ENCODE results near the gene TTBK1. TPM values are rescaled to one million over a fixed set of nuclear protein-coding genes. Genes with fewer than 3 reads are reported as not detected.

The TTBK1 gene
- total and polyA plus RNA-seq, 10 of the 15 experiments (the other 5 are each of a cell fraction or from before 2014, with no cell fraction given) = 0.05 to 0.27 TPM; not detected in 8

- H3K9ac ChIP-seq (ENCODE audit: control insufficient read depth, insufficient read depth, low read length) = no peak overlapping the region
- in situ Hi-C loops (cut with MboI) = no loop called here
- H3K27ac ChIP-seq (ENCODE audit: control insufficient read depth, insufficient read depth) = no peak overlapping the region
- CTCF ChIA-PET = no interaction called here
- no peak for DNase-seq (ENCODE audit: low read depth, low spot score)
- no peak for ATAC-seq
- H3K4me3 ChIP-seq = no peak overlapping the region
- SMC1A ChIA-PET (ENCODE audit: uncharacterized antibody, unreplicated experiment) = no interaction called here
- WGBS (ENCODE audit: insufficient coverage, insufficient replicate concordance, low lambda C conversion rate, missing lambda C conversion rate) = 100% methylated on average over 5 of the region's 5 CpGs
- H4K20me1 ChIP-seq (ENCODE audit: control insufficient read depth, insufficient read depth) = no peaks in the 10 kb centered on the region
- peaks cover 2 to 17% of the 10 kb centered on the region in 2 experiments for H3K36me3 ChIP-seq (ENCODE audit: control insufficient read depth in 2 of 2, insufficient read depth in 2 of 2, low read length in 1 of 2)
- POLR2A ChIA-PET = no interaction called here
- H3K27me3 ChIP-seq (replicated peaks in 1 of 2; ENCODE audit: control insufficient read depth in 2 of 2, insufficient read depth in 2 of 2, low read length in 1 of 2) = no peaks in the 10 kb centered on the region
- H2AFZ ChIP-seq (ENCODE audit: control insufficient read depth, low read depth, low read length) = no peak overlapping the region
- BruUV-seq (replicated peaks) = no TSS peak
- TF ChIP-seq, protein P1, sequence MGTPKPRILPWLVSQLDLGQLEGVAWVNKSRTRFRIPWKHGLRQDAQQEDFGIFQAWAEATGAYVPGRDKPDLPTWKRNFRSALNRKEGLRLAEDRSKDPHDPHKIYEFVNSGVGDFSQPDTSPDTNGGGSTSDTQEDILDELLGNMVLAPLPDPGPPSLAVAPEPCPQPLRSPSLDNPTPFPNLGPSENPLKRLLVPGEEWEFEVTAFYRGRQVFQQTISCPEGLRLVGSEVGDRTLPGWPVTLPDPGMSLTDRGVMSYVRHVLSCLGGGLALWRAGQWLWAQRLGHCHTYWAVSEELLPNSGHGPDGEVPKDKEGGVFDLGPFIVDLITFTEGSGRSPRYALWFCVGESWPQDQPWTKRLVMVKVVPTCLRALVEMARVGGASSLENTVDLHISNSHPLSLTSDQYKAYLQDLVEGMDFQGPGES (IDR thresholded peaks at IDR 0.05) = no peak
- TF ChIP-seq POLR2A (IDR thresholded peaks at IDR 0.05; ENCODE audit: low read depth, low read length) = no peak
- TF ChIP-seq CEBPB (IDR thresholded peaks at IDR 0.05; ENCODE audit: borderline replicate concordance in 1 of 2, low read depth in 2 of 2, low read length in 2 of 2) = no peak
- no peak for TF ChIP-seq POLR2AphosphoS2 (IDR thresholded peaks at IDR 0.05; ENCODE audit: low read depth, low read length)
- TF ChIP-seq TARDBP (IDR thresholded peaks at IDR 0.05; ENCODE audit: borderline replicate concordance) = no peak
- TF ChIP-seq NRF1 (conservative IDR thresholded peaks at IDR 0.05; ENCODE audit: low read depth, low read length) = no peak
- TF ChIP-seq CREM (IDR thresholded peaks at IDR 0.05; ENCODE audit: low read depth) = no peak
- TF ChIP-seq SIN3A (IDR thresholded peaks at IDR 0.05; ENCODE audit: low read depth, low read length) = no peak
- TF ChIP-seq PKNOX1 (IDR thresholded peaks at IDR 0.05) = no peak
- TF ChIP-seq NR2F1 (conservative IDR thresholded peaks at IDR 0.05) = no peak
- no peak for TF ChIP-seq ZBTB40 (IDR thresholded peaks at IDR 0.05; ENCODE audit: borderline replicate concordance)
- TF ChIP-seq, protein P2, sequence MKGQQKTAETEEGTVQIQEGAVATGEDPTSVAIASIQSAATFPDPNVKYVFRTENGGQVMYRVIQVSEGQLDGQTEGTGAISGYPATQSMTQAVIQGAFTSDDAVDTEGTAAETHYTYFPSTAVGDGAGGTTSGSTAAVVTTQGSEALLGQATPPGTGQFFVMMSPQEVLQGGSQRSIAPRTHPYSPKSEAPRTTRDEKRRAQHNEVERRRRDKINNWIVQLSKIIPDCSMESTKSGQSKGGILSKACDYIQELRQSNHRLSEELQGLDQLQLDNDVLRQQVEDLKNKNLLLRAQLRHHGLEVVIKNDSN (IDR thresholded peaks at IDR 0.05; ENCODE audit: borderline replicate concordance, extremely low read length, insufficient read depth, low read depth, low read length) = no peak
- no peak for TF ChIP-seq MYC (IDR thresholded peaks at IDR 0.05; ENCODE audit: insufficient read depth, insufficient read length, insufficient replicate concordance, low read length, severe bottlenecking)
- no peak for TF ChIP-seq HDAC2 (IDR thresholded peaks at IDR 0.05)
- no peak for TF ChIP-seq CTCF (IDR thresholded peaks at IDR 0.05 in 2 of 3, conservative IDR thresholded peaks at IDR 0.05 in 1 of 3; ENCODE audit: control insufficient read depth in 2 of 3, extremely low read depth in 1 of 3, insufficient read depth in 1 of 3, low read depth in 3 of 3, low read length in 3 of 3)
- TF ChIP-seq WRNIP1 (IDR thresholded peaks at IDR 0.05; ENCODE audit: borderline replicate concordance, low read depth, low read length) = no peak
- RAD21 ChIA-PET (ENCODE audit: unreplicated experiment) = no interaction called here
- intact Hi-C loops (cut with micrococcal nuclease; ENCODE audit: unreplicated experiment) = no loop called here
- H3K4me2 ChIP-seq (ENCODE audit: control insufficient read depth, insufficient read depth) = no peak overlapping the region
- no peaks in the 10 kb centered on the region for H3K79me2 ChIP-seq (ENCODE audit: control insufficient read depth, insufficient read depth, low read length)
- no peak for FAIRE-seq
- no peaks in the 10 kb centered on the region for H3K9me3 ChIP-seq (replicated peaks; ENCODE audit: control insufficient read depth, insufficient read depth, low read length)
- no peaks in the 10 kb centered on the region for H3K4me1 ChIP-seq (ENCODE audit: control insufficient read depth, insufficient read depth, low read length)
Measured at GRCh38 chr6:43196337-43196736, 46.9 kb upstream of the TTBK1 start.

Measured in GM12878 (cell line).